GM04503 (cell line): ENCODE results near the gene ACKR1.

Experiments used
- DNase-seq: peaks from one replicate; pipeline ENCODE4 v3.0.0-alpha.2; 2012; ENCODE audit warnings: low read depth

Gene ACKR1, protein sequence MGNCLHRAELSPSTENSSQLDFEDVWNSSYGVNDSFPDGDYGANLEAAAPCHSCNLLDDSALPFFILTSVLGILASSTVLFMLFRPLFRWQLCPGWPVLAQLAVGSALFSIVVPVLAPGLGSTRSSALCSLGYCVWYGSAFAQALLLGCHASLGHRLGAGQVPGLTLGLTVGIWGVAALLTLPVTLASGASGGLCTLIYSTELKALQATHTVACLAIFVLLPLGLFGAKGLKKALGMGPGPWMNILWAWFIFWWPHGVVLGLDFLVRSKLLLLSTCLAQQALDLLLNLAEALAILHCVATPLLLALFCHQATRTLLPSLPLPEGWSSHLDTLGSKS

GRCh38 chr1:159204161-159205141, at the start of gene ACKR1:
Gene ACKR1 (plus strand): TSS chr1:159204875. CDS start chr1:159204960, 85 bp downstream.
- no peak for DNase-seq

- DNase-seq, result peak; percentile 77
Measured at GRCh38 chr1:159161001-159161718, 43.5 kb upstream of the ACKR1 start.

DNA sequence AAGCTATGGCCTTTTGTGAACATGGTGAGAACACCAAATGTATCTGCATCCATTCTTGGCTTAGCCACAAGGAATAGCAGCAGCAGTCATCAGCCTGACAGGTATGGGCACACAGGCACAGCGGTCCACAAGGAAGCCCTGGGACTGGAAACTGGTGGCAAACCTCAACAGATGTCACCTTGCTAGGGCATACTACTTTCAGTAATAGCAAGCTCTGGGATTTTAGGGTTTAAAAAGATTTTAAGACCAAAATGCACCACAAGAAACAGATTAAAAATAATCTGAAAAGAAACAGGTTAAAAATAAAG, 43.0 kb upstream of the ACKR1 start:
- no peak for DNase-seq

DNA sequence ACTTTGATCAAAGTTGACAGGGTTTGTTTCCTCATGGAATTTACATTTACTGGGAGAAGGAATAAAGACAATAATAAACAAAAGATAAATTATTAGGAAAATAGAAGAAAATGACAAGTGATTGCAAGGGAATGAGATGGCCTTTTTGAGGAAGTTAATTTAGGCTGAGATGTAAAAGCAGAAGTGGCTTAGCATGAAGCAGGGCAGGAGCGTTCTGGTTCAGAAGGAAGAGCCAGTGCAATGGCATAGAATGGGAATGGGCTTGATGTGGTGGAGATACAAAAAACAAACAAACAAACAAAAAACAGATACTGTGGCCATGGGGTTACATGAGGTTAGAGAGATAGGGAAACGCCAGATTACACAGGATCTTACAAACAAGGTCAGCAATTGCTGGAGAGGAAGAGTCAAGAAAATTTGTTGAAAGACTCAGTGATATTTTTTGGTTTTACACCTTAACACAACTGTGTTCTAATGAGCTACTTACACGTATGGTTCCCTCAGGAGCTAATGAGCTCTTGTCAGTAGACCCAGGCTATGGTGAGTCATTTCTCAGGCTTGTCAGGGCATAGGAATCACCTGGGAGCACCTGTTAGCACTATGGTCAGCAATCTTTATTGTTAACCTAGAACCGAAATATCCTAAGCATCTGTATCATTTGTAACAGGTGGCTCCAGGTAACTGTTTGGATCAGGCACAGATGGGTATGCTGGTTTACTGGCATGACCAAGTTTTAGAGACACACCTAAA, 42.0 kb upstream of the ACKR1 start:
- no peak for DNase-seq

- no peak for DNase-seq
Measured at GRCh38 chr1:159163614-159164228, 41.0 kb upstream of the ACKR1 start.

GRCh38 chr1:159168043-159168442, 36.6 kb upstream of the ACKR1 start:
- no peak for DNase-seq

DNA sequence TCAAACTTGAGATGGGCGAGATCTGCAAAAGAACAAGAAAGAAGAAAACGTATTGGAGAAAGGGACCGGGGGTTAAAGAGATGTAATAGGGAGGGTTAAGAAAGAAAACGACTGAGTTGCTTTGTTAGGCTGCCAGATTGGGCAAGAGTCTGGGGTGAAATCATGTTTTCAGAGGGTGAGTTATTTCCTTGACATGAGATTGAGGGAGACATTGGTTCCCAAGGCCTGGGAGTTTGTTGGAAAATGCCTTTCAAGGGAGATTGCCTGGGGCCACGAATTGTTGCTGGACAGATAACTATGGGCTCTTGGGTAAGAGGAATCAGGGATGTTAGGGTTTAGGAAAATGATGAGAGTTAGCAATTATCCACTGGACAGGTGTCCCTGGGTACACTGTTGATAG, 34.0 kb upstream of the ACKR1 start:
- no peak for DNase-seq

DNA sequence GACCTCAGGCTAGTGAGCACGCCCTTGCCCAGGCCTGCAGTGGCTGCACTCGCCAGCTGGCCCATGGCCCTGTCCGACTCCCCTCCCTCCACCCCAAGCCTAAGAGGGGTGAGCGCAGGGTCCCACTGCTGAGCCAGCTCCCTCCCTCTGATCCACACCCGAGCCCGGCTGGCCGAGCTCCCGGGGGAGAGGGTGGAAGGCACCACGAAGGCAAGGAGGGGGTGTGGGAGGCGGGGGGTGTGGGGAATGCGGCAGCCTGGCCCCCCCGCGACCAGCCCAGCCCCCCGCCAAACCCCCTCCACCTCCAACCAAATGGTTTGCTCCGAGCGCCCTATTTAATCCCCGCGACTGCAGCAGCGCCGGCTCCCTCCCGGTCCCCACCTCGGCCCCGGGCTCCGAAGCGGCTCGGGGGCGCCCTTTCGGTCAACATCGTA, 33.4 kb upstream of the ACKR1 start, which contains the start of gene CADM3:
Gene CADM3 (plus strand): TSS at position 362 of the 434 bp plus-strand sequence. CDS start 151 bp downstream, outside the sequence.
- no peak for DNase-seq

GRCh38 chr1:159171688-159172501, 32.8 kb upstream of the ACKR1 start:
- DNase-seq, result no peak

DNA sequence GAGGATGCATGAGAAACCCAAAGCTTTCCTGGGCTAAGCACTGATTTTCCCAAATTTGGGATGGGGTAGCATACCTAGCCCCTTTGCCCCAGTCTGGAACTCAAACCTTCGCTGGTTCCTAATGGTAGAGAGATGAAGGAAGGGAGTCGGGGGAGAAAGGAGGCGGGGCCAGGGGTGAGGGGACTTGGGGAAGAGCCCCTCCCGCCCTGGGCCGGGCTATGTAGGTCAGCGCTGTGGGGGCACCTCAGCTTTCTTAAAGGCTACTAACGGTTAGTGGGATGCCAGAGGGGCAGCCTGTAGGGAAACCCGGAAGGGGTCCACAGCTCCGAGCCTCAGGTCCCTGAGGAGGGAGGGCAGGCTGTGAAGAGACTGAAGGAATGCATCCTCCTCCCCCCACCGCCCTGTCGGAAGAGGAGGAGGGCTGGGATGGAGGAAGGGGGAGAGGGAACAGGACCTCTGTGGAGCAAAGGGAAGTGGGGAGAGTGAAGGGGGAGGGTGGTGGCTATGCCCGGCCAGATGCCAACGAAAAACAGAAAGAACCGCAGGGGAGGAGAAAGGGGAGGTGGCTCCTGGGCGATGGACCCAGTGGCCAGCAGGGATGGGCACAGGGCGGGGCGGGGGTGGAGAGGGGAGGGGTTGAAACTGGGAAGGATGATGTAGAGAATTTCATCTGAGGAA, 31.9 kb upstream of the ACKR1 start:
- no peak for DNase-seq

DNA sequence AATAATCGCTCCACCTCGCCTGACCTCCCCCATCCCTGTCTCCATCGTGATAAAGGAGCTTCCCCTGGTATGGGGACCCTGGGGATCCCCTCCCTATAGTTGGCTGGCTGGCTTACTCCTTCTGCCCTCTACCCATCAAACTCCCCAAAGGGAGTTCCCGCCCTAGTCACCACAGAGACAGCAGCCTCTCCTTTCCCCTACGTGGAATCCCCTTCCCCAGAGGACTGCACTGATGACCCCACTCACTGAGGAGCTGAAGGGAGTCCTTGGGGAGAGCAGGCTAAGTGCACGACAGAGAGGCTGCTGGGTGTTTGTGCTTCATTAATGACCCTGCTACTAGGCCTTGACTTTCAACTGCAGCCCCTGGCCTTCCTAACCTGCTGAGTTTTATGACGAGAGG, 31.4 kb upstream of the ACKR1 start:
- no peak for DNase-seq

GRCh38 chr1:159175571-159175970, 29.1 kb upstream of the ACKR1 start:
- no peak for DNase-seq

DNA sequence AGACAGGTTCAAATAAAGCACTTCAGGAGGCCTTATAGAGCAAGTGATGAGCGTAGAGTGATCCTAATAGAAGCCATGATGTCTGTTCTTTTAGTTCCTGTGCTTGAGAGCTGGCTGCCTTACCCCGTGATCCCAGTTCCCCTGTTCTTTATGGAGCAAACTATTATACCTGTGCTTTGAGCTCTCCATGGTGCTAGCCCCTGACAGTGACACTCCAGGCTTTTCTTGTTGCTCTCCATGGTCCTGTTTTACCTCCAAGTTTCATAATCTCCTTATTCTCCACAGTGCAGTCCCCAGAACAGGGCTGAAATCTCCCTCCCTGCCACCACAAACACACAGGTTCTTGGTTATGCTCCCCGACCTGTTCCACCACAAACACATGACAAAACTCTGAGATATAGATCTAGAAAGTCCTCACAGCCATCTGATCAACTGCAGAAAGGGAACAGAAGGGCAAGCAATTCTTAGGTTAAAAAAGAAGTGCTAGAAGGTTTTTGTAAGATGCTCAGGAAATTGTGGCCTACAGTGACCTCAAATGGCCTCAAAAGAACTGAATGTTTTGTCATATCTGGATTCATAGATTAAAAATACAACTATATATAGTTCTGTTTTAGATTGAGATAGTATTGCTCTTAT, 27.3 kb upstream of the ACKR1 start:
- no peak for DNase-seq

DNA sequence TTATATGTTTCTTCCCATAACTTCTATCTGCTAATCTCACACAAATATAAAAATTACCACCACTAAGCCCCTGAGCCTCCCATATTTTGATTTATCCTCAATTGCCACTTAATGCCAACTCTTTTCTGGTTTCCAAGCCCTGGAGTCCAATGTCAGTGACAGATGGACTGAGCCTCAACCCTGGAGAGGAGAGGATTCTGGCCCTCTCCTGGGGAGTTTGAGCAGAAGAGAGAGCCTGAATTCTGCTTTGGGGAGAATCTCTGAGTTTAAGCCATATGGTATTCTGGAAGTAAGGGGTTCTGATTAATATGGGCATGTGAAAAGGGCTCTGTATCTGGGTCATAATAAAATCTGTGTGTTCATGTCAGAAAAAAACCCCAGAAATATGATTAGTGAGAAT, 24.8 kb upstream of the ACKR1 start:
- DNase-seq, result no peak

- DNase-seq, result no peak
Measured at GRCh38 chr1:159180516-159180915, 24.2 kb upstream of the ACKR1 start.

DNA sequence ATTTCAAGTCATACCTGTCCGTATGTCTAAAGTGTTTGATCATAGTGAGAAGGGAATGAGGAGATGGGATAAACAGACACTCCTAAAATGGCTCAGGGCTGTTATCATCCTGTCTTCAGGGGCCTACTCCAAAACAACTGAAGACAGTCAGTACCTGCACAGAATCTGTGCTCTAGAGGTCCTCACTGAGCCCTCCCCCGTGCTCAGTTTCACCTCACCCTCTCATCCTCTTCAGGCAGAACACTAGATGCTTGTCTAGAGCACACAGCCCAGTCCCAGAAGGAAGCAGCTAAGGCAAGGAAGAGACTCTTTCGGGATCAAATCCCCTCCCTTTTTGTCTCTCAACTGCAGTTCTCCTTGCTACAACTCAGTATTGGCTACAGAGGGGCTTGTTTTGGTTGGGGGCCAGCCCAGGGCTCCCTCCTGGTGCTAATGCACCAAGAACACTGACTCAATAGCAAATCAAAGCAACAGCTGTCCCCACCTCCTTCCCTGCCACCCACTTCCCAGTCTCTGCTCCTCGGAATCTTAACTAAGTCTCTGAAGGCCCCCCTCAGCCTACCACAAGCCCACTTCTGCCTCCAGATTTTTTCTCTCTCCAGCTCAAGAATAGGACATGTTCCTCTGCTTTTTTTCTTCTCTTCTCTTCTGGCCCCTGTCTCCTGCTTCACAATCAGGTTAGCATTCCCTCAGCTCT, 23.2 kb upstream of the ACKR1 start:
- DNase-seq, result no peak

DNA sequence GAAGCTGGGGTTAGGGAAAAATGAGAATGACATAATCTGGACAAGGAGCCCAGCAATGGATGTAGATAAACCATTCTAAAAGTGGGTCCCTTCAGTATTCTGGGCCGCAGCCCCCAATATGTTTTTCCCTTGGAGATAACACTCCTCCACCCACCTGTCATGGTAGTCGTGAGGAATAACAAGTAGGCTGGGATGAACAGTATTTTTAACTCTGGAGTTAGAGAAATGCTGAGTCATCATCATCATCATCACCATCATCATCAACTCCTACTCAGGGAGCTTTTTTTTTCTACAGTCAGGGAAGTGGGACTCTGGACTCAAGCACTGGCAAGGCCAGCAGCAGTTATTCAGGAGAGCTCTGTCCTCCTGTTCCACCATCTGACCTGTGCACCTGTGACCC, 20.5 kb upstream of the ACKR1 start:
- no peak for DNase-seq

DNA sequence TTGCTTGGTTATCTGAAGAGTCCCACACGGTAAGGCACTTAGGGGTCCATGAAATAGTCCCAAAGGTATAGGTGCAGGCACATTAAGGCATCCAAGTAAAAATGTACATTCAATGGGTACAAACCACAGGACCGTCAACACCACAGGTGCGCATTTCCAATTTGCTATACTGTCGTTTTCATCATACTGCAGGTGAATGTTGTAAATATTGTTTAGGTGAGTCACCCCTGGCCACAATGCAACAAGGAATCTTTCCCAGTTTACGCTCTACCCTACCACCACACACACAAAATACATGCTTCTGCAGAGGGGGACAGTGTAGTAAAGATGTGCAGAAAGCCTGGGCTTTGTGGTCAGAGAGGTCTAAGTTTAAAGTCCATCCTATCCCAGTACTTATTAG, 19.6 kb upstream of the ACKR1 start:
- DNase-seq, result no peak

GRCh38 chr1:159187033-159187432, 17.6 kb upstream of the ACKR1 start:
- no peak for DNase-seq
